ENCODE measurements around the gene AMIGO1.
"Not testable (repeated sequence)": the region's sequence is repeated elsewhere in the genome, so short reads cannot be mapped to it uniquely, and the experiment has no call there.

AMIGO1 gene

GRCh38 chr1:109482242-109482641 is 27.3 kb downstream of the AMIGO1 start:
- DNase-seq, result no peak

GRCh38 chr1:109481646-109482045 is 27.9 kb downstream of the AMIGO1 start:
- no peak for DNase-seq

DNA sequence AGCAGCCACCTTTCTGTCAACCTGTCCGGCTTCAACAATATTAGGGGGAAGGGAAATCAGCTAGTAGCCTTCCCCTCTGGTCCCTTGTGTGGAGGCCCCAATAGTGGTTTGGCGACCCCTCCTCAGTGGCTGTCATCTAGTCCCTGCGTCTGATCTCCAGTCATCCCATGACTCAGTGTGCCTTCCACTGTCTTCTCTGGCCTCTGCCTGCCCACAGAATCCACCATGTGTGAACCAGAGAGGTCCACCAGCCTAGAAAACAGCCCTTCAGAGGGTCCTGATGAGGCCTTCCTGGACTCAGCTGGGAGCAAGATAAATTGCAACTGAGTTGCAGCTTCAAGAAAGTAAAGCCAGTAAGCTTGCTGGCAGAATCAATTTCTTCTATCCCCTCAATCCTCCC is 29.6 kb downstream of the AMIGO1 start:
- DNase-seq, result no peak

DNA sequence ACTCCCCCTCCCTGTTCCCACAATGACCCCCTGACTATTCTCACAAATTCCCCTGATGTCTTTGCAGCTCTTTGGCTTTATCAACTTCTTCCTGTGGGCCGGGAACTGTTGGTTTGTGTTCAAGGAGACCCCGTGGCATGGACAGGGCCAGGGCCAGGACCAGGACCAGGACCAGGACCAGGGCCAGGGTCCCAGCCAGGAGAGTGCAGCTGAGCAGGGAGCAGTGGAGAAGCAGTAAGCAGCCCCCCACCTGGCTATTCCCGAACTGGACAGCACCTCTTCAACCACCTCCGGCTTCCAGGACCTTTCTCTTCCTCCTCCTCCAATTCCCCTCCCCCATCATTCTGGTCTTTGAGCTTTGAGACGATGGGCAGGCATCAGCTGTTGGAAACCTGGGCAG is 30.2 kb downstream of the AMIGO1 start:
- DNase-seq, result no peak

- no peak for DNase-seq
These were observed 30.7 kb downstream of the AMIGO1 start for GRCh38 chr1:109478806-109479205.

- no peak for DNase-seq
These were observed 31.7 kb downstream of the AMIGO1 start for GRCh38 chr1:109477821-109478220.

GRCh38 chr1:109476825-109477224 is 32.7 kb downstream of the AMIGO1 start:
- DNase-seq, result no peak

- DNase-seq, result no peak
These were observed 34.3 kb downstream of the AMIGO1 start for GRCh38 chr1:109475261-109475660.

DNA sequence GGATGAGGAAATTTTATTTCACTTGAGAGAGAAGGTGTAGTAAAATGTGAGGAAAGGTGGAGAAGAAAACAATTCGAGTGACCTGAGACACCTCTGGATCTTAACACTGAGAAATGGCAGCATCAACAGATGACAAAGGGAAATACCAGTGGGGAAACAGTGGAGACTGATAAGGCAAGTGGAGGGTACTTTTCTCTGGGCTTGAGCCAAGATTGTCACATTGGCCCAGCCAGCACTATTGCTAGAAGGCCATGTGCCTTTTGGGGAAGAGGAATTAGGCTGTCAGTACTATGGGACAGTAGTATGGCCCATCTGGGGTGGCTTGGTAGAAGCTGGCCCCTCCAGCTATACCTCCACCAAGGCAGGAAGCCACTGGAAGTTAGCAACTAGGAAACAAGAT is 34.8 kb downstream of the AMIGO1 start:
- DNase-seq, result no peak

- DNase-seq, result not testable (repeated sequence)
These were observed 36.1 kb downstream of the AMIGO1 start for GRCh38 chr1:109473284-109474057.

DNA sequence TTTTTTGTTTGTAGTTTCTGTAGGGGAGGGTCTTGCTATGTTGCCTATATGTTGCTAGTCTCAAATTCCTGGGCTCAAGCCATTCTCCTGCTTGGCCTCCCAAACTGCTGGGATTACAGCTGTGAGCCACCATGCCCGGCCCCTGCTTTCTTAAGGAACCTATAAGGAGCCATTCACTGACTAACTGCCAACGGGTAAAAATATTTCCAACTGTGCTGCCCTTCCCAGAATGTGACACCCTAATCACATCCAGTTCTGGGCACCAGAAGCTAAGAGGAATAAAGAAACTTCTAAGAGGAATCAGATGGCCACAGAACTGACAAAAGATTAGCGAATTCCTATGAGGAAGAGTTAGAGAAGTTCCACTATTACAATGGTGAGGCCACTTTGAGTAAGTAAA is 36.7 kb downstream of the AMIGO1 start:
- no peak for DNase-seq

DNA sequence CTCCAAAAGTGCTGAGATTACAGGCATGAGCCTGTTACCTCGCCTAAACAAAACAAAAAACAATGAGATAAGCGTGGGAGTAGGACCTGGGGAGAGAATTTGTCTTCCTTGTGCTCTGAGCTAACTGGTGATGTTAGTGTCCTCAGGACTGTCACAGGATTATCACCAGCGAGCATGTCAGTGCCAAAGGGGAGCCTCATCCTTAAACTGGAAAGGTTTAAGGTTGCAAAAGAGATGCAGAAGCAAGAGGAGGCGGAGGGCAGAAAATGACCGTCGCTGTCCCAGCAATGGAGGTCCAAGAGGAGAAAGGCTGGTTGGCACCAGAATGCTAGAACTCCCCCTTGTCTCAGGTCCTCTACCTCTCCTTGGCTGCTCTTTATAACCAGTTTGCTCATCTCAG is 39.3 kb downstream of the AMIGO1 start:
- no peak for DNase-seq

GRCh38 chr1:109468903-109469302 is 40.6 kb downstream of the AMIGO1 start:
- no peak for DNase-seq

GRCh38 chr1:109468061-109468460 is 41.5 kb downstream of the AMIGO1 start:
- no peak for DNase-seq

DNA sequence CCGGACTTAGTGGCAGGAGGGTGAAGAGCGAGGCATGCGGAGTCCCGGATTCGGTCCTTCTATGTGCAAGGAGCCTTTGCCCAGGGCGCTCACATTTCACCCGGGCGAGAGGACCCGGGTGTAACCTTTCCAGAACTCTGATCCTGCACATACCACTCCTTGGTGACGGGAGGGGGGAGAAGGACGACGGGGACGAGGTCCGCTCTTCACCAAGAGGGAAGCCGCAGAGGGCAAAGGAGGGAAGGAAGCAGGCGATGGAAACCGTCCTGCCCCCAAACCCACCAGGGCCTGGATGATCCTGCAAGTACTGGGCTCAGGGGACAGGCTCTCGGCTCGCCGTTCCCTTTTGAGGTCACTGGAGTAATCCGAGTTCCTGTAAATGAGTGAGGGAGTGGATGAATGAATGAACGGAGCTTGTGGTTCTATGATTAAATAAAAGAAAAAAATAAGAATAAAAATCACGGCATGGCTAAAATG is 42.2 kb downstream of the AMIGO1 start:
- DNase-seq, result no peak

DNA sequence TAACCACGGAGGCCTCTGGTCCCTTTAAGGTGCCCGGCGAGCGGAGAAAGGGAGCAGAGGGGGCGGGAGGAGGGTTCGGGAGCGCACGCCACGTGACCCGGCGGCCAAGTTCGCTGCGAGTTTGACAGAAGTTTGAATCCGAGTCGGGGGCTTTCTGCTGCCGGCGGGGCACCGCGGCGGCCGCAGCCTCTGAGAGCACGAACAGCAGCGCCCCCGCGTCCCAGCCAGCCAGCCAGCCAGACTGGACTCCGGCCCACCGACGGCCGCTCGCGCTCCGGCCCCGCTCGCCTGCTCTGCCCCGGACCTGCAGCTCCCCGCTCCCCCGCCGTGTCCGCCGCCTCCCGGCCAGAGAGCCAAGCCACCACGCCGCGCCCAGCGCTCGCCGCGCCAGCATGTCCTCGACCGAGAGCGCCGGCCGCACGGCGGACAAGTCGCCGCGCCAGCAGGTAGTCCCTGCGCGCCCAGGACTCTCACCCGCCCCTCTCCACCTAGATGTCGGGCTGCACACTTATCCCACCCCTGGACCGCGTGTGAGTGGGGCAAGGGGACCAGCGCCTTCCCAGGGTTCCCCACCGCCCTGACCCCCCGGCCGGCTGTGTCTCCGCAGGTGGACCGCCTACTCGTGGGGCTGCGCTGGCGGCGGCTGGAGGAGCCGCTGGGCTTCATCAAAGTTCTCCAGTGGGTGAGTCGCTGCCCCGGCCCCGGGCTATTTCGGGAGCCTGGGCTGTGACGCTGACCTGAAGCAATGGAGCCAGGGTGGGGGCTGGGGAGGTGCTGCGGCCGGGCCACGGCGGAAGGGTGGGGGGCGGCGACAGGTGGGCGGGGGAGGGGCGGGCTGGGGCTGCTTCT is 42.9 kb downstream of the AMIGO1 start, which contains the start of gene SYPL2:
SYPL2 (plus strand) TSS at position 95 of the 849 bp plus-strand sequence; CDS start at position 393, 298 bp downstream.
- no peak for DNase-seq

GRCh38 chr1:109466125-109466451 is 43.4 kb downstream of the AMIGO1 start:
- no peak for DNase-seq

DNA sequence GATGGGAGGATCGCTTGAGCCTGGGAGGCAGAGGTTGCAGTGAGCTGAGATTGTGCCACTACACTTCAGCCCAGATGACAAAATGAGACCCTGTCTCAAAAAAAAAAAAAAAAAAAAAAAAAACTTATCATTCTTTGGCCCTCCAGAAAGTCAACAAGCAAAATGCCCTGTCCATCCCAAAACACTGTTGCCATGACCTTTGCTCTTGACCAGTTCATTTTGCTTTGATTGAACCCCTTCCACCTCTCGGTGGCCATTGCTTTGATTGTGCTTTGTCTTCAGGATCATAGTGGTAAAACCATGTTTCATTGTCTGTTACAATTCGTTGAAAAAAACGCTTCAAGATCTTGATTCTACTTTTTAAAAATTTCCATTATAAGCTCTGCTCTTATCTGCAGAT is 51.7 kb downstream of the AMIGO1 start:
- DNase-seq, result no peak

DNA sequence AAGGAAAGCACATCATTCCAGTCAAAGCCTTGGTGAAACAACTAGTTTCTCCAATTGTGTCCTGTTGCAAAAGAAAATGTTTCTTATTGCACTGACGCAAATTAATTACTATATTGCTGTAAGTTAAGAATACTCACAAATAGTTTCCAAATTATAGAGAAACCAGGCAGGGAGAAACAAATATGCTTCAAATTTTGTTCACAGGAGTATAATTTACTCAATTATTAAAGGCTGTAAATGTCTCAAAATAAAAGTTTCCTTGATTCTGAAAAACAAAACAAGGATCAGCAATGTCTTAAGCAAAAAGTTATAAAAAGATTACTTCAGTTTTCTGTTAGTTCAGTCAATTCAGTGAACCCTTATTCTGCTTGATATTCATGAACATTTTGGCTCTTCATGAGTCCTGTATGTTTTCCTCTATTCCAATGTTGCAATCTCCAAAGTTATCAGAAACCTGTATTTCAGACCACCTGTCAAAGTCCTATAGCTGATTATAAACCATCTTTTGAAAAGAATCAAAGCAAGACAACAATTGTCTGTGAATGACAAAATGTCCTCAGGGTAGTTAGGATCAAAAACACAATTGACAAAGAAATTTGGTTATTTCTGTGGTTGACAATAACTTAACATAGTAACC is 54.9 kb downstream of the AMIGO1 start:
- no peak for DNase-seq

All from activated CD8-positive, alpha-beta memory T cell treated with anti-CD3 and anti-CD28 coated beads for 24 hours (primary cell).